HG02870 (cell line): ENCODE data around the gene SURF1.
"Not testable (repeated sequence)": the region's sequence is repeated elsewhere in the genome, so short reads cannot be mapped to it uniquely, and the experiment has no call there.

Experiments
- ATAC-seq: cut with Tn5 transposase; IDR thresholded peaks from one replicate; pipeline ENCODE4 v1.9.1; 2021; ENCODE audit warnings: mild to moderate bottlenecking, moderate library complexity; ENCODE audit not compliant: unreplicated experiment

The SURF1 gene

DNA sequence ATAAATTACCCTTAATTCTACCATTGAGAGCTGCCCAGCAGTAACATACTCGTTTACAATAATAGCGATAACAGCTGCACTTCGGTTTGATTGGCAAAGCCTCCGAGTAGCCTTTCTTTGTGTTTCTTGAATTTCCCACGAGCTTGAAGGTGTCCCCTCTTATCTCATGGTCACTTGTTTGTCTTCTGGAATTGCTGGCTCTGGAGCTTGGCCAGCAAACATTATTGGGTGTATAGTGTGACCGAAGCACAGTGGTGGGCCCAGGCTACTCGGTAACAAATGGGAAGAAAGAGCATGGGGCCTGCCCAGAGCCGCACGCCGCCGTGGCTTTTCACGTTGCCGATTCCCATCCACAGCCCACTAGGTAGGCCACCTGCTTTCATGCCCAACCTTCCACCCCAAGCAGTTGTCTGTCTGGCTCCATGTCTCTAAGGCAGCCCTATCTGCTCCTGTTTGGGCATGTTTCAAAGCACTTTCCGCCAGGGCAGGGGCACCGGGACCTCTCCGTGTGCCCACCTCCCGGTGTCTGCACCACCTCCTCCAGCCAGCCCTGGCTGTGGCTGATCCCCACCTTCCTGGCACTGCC is 28.5 kb upstream of the SURF1 start:
- no peak for ATAC-seq

DNA sequence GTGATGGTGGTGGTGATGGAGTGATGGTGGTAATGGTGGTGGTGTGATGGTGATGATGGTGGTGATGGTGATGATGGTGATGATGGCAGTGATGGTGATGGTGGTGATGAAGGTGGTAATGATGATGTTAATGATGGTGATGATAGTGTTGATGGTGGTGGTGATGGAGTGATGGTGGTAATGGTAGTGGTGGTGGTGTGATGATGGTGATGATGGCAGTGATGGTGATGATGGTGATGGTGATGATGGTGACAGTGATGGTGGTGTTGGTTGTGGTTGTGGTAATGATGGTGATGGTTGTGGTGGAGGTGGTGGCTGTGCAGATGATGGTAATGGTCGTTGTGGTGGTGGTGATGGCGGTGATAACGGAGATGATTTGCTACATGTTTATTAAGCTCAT is 27.2 kb upstream of the SURF1 start:
- ATAC-seq = no peak

DNA sequence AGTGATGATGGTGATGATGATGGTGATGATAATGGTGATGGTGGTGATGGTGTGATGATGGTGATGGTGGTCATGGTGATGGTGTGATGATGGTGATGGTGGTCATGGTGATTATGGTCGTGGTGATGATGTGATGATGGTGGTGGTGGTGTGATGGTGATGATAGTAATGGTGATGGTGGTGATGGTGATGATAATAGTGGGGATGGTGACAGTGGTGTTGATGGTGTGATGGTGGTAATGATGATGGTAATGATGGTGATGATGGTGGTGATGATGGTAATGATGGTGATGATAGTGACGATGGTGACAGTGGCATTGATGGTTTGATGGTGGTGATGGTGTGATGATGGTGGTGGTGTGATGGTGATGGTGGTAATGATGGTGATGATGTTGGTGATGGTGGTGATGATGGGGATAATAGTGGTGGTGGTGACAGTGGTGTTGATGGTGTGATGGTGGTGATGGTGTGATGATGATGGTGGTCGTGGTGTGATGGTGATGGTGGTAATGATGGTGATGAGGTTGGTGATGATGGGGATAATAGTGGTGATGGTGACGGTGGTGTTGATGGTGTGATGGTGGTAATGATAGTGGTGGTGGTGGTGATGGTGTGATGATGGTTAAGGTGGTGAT is 26.3 kb upstream of the SURF1 start:
- ATAC-seq = no peak

DNA sequence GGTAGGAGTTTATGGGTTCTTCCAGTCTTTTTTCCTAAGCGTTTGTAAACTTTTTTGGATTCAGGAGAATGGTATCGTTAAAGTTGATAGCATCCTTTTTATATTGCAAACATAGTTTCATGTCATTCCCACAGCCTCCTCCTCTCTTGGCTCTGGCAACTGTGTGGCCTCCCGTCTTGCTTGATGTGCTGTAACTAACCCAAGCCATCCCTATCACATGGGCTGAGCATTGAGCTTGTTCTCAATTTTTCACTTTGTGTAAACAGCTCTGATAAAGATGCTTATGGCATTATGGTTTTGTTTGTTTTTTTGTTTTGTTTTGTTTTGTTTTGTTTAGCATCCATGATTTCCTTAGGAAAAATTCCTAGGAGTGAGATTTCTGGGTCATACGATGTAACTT is 24.4 kb upstream of the SURF1 start:
- ATAC-seq = no peak

DNA sequence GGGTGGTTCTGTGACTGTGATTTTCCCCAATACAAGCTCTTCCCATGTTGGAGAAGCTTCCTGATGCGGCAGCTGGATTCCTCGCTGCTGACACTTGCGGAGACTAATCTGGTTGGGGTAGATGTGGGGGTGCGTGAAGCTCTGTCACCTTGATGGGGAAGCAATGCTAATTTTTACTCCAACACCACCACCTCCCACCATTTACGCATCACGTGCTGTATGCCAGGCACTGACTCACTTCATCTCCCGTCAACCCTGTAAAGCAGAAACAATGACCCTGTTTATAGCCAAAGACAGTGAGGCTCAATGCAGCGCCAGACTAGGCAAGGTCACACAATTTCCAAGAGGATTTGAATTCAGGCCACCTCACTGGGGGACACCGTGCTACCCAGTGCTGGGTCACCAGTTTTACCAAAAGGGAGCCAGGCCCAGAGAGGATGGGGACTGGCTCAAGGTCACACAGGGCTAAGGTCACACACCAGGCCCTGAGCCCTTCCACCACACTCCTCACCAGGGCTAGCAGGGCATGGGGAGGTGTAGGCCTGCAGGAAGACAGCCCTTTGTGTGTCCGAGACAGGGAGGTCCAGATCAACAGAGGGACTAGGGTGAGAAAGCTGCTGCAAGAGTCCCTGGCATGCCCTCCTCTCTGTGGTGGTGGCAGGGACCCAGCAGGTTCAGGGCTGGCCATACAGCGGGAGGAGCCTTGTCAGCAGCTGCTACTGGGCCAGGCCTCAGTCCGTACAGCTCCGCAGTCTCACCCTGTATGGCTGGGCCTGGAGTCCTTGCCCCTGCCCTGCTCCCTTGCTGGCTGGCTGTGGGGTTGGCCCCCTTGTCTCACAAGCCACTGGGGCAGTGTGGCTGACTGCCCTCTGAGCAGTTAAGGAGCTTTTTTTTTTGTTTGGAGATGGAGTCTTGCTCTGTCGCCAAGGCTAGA is 23.1 kb upstream of the SURF1 start:
- no peak for ATAC-seq

DNA sequence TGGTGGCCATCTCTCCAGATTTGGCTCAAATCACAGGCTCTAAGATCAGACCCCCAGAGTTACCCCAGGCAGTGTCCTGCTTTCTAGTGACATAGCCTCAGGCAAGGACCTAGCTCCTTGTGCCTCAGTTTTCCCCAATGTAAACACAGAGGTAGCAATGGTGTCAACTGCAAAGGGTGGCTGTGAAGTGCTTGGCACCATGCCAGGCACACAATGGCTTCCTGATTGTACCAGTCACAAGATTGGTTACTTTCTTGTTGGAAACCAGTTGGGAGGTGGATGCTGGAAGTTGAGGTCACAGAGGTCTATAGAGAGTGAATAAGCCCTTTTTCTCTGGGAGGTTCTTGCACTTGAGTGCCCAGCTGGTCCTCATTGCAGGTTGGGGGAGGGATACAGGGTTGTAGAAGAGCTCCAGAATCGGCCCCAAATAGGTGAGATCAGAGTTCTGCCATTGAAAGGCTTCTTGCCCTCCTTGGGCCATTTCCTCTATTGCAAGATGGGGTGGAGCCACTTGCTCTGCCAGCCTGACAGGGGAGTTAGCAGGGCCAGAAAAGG is 22.2 kb upstream of the SURF1 start:
- ATAC-seq = no peak

DNA sequence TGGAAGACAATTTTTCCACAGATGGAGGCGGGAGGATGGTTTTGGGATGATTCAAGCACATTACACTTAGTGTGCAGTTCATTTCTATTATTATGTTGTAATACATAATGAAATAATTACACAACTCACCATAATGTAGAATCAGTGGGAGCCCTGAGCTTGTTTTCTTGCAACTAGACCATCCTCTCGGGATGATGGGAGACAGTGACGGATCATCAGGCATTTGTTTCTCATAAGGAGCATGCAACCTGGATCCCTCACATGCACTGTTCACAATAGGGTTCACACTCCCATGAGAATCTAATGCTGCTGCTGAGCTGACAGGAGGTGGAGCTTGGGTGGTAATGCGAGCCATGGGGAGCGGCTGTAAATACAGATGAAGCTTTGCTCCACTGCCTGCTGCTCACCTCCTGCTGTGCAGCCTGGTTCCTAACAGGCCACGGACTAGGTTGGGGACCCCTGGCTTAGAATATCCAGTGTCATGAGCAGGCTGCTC is 21.5 kb upstream of the SURF1 start:
- ATAC-seq = no peak

DNA sequence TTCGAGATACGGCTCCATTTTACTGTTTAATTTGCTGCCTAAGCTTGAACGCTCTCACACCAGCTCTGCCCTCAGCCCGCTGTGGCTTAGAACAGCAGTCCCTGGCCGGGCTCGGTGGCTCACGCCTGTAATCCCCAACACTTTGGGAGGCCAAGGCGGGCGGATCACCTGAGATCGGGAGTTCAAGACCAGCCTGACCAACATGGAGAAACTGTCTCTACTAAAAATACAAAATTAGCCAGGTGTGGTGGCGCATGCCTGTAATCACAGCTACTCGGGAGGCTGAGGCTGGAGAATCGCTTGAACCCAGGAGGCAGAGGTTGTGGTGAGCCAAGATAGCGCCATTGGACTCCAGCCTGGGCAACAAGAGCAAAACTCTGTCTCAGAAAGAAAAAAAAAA is 21.0 kb upstream of the SURF1 start:
- ATAC-seq = not testable (repeated sequence)

DNA sequence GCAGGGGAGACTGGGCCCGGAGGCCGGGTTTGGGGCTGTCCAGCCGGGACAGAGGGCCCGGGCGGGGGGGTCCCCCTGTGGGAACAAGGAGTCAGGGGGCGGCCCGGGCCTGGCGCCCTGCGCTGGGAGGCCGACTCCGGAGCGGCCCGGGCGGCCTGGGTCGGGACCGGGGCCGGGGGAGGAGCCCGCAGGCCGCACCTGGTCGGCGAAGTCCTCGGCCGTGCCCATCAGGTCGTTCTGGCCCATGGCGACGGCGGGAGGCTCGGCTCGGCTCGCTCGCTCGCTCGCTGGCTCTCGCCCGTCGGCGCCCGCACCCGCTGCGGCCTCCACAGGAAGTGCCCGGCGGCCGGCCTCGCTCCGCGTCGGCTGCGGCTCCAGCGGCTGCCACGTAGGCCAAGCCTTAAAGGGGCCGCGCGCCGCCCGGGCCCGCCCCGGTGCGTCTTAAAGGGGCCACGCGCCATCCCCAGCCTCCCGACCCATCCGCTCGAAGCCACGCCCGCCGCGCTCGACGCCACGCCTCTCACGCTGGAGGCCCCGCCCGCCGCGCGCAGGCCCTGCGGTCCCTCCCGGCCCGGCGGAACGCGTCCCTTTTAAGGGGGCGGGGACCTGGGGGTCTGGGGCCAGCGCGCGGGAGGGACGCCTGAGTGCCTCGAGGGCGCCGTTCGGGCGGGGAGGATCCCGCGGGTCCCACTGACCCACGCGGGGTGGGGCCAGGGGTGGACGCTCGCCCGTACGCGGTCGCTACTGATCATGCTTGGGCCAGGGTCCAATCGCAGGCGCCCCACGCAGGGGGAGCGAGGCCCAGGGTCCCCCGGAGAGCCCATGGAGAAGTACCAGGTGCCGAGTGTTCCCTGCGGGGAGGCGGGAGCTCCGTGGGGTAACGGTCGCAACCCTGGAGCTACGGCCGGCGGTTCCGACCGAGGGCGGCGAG is 19.7 kb upstream of the SURF1 start, which contains the start of the genes STKLD1 and SURF4:
Gene STKLD1 (plus strand): TSS at position 643 of the 931 bp plus-strand sequence. CDS start 108 bp downstream, at position 751.
Gene SURF4 (minus strand): TSS at position 337 of the 931 bp plus-strand sequence. CDS start 91 bp downstream, at position 246.
- peak; percentile 81 for ATAC-seq

DNA sequence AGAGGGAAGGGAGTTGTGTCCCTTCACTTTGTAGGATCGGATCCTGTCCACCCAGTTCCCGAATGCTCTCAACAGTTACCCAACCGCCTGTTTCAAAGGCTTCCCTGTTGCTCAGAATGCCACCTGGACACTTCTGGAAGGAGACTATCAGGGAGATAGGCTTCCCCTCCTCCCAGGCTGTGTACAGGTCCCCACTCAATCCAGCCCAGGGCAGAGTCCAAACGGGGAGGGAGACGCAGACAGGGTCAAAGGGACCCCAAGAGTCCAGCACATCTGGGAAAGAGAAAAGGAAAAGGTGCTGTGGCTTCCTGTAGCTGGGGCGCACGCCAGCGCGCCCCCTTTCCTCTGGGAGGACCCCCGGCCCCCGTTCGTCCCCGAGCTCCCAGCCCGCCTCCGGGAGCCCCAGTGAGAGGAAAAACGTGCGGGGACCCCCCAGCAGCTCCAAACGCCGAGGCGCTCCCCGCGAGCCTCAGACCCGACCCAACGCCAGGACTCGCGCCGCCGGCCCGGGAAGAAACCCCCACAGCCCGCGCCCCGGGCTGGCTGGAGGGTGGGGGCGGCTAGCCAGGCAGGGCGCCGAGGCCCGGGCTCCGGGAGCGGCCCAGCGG is 18.9 kb upstream of the SURF1 start:
- ATAC-seq = peak; percentile 16

DNA sequence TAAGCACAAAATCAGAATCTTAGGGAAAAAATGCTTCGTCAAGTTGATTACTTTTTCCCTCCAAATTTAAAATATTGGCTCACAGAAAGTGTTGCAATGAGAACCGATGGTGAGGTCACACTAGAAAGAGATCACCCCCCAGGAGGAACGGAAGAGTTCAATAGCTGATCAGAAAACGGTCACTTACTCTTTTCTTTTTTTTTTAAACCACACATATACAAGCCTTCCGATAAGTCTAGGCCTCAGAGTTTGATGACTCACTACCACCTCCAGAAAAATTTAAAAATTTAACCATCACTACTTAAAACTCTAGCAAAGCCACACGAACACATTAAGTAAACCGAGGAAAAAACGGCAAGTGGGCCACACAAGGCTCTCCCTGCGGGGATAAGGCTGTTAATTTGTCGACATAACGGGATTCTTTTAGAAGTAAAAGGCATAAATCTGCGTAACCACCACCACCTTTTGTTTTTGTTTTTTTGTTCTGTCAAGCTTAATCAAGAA is 18.4 kb upstream of the SURF1 start:
- no peak for ATAC-seq

DNA sequence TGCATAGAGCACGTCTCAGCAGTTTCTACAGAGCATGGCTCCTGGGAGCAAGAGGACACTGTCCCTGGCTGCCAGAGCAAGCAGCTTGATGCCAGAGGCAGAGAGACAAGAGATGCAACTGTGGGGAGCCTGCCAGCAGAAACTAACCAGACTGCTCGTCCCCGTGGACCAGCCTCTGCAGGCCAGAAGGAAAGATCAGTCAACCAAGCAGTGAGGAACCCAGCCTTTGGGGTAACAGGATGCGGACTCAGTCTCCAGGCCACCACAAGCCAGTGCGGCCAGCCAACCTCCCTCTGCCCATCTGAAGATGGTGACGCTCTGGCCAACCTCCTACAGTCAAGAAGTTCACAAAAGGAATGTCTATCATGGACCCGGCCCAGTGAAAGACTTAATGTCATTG is 15.9 kb upstream of the SURF1 start:
- ATAC-seq = no peak

DNA sequence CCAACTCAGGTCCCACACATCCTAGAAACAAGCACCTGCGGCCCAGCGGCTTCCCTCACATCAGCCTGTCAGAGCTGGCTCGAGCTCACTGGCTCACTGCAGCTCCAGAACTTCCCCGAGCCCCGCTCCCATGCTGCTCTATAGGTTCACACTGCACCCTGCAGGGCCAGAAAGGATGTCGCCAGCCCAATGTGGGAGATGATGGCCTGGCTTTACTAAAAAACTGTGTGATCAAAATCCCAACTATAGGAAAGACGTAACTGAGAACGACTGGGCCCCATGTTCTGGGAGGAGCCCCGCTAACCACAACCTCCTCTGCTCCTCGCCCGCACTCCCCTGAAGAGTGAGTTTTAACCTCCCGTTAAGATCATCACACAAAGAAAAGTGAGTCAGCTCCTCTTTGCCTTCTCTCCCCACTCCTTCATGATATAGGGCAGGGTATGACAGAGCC is 15.0 kb upstream of the SURF1 start:
- no peak for ATAC-seq

DNA sequence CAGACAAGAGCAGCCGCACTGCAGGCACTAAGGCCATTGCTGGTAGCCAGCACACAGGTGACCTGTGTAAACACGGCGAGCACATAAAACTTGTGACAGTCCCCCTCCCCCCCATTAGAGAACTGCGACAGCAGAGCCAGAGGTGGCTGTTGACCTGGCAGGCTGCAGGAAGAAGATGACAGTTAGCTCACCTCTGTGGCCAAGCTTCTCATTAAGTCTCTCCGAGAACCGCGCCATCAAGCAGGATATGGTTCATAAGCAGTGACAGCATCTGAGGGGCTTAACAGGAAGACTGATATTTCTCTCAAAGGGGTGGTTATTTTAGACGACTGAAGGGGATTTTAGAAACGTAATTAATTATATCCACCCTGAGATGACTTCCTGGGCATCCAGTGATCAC is 14.4 kb upstream of the SURF1 start:
- no peak for ATAC-seq

DNA sequence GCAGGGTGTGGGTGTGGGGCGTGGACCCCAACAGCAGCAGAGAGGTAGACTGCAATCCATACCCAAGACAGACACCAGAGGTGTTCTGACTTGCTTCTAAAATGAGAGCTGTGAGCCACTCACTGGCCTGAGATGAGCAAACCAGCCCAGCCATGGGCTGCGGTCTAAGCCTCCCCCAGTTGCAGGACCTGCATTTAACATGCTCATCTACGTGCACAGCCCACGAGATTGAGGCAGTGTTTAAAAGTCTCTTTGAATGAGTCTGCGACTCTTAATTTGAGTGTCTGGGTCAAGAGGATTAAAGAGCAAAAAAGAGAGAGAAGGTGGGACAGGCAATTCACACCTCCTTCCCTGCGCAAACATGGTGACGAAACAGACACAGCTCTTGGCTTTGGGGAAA is 13.6 kb upstream of the SURF1 start:
- ATAC-seq = no peak

DNA sequence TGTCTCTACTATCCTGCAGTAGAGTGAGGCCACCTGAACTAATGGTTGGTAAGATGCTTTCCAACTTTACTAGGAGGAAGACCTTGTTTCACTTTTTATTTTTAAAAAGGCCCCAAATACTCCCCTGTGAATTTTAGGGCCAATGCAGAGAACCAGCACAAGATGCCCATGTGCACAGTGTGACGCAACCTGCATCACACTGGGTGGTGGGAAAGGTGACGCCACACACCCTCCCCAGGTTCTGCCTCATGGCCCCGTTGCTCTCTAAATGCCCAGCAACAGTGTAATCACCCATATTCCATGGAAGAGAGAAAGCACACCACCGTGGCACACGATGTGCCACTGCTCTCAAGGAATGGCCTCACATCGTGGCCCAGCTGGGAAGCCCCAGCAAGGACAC is 13.1 kb upstream of the SURF1 start:
- ATAC-seq = no peak

DNA sequence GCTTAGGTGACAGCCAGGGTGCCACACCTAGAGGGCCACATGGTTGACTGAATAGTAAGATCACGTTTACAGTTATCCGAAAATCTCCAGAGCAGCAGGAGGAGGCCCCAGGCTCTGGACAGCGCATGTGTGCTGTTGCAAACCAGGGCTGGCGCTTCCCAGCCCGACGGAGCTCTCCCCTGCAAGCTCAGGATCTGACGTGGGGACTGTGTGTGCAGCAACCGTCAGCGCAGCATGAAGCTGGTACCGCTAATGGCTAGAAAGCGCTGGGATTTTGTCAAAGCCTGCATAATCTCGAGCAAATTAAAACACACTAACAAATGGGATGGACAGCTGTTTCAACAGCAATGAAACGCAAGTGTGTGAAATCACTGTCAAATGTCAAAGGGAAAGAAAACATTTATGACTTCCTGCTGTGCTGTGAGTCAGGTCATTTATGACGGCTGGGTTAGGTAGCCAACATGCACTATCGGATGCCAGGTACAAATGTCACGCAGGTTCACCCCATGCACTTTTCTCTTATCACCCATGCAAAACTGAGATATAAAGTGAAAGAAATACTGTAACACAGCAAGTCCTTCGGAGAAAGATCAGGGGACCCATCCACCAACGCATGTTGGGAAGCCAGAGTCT is 12.1 kb upstream of the SURF1 start:
- no peak for ATAC-seq

DNA sequence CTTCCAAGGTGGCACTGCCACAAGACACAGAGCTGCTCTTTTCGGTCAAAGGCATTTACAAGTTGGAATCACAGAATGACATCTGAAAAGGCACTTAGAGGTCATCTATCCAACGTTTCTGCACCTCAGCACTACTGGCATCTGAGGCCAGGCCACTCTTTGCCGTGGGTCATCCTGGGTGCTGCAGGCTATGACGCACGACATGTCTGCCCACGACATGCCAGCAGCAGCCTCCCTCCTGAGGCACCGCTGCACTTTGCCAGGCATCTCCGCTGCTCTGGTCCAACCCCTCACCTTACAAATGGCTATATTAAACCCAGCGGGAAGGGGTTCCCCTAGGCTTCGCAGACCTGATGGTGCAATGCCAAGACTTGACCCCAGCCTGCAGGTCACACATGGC is 11.5 kb upstream of the SURF1 start:
- no peak for ATAC-seq

DNA sequence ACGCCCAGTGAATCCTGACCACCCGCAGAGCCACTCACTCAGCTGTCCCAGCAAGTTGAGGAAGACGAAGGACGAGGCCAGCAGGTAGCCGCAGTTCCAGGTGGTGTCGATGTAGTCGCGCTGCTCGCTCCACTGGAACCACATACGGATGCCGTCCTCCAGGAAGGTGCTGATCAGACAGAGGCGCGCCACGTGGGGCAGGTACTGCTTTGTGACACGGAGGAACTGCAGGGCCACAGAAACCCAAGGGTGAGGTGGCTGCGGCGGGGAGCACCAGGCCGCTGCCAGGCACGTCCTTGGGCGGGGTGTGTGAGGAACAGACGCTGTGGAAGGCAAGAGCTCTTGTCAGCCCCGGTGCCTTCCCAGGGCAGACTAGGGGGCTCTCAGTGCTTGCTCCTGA is 10.9 kb upstream of the SURF1 start:
- no peak for ATAC-seq
